Loucy (cell line): ENCODE data around the gene UMODL1.

ENCODE experiments used
- CTCF ChIP-seq: fragments of 200-600 bp; sonication (generic); conservative IDR thresholded peaks from 2 replicates; pipeline ENCODE4 v1.5.1; 2014; ENCODE audit warnings: mild to moderate bottlenecking, antibody characterized with exemption, low read length
- EZH2phosphoT487 ChIP-seq: fragments of 200-600 bp; IDR thresholded peaks from 2 replicates; pipeline ENCODE4 v1.6.1; 2018; ENCODE audit warnings: antibody characterized with exemption, mild to moderate bottlenecking, moderate library complexity, borderline replicate concordance

- no peak for TF ChIP-seq CTCF
- no peak for TF ChIP-seq EZH2phosphoT487
These were observed 120.8 kb downstream of the UMODL1 start for GRCh38 chr21:42191696-42192595.
